HEK293T (cell line): ENCODE measurements around the gene XG.
"Not testable (repeated sequence)": the region's sequence is repeated elsewhere in the genome, so short reads cannot be mapped to it uniquely, and the experiment has no call there.

Source experiments
- FOXK2 ChIP-seq: fragments of 450-650 bp; IDR thresholded peaks from 2 replicates; pipeline ENCODE4 v1.6.1; 2016; ENCODE audit warnings: mild to moderate bottlenecking
- FOXM1 ChIP-seq: fragments of 450-650 bp; IDR thresholded peaks from 2 replicates; pipeline ENCODE4 v1.6.1; 2017; ENCODE audit warnings: mild to moderate bottlenecking, borderline replicate concordance
- LEF1 ChIP-seq: fragments of 450-650 bp; IDR thresholded peaks from 2 replicates; pipeline ENCODE4 v1.6.1; 2017; ENCODE audit warnings: mild to moderate bottlenecking, borderline replicate concordance
- SP1 ChIP-seq: fragments of 450-650 bp; IDR thresholded peaks from 2 replicates; pipeline ENCODE4 v1.6.1; 2017

GRCh38 chrX:2764766-2765548 is 13.1 kb downstream of the XG start:
- TF ChIP-seq LEF1, SP1, FOXM1, FOXK2: not testable (repeated sequence)
